ENCODE data around the gene FAM118A.
A peak's percentile ranks its signal among the peaks of the same experiment; 100 is the strongest.

FAM118A gene

DNA sequence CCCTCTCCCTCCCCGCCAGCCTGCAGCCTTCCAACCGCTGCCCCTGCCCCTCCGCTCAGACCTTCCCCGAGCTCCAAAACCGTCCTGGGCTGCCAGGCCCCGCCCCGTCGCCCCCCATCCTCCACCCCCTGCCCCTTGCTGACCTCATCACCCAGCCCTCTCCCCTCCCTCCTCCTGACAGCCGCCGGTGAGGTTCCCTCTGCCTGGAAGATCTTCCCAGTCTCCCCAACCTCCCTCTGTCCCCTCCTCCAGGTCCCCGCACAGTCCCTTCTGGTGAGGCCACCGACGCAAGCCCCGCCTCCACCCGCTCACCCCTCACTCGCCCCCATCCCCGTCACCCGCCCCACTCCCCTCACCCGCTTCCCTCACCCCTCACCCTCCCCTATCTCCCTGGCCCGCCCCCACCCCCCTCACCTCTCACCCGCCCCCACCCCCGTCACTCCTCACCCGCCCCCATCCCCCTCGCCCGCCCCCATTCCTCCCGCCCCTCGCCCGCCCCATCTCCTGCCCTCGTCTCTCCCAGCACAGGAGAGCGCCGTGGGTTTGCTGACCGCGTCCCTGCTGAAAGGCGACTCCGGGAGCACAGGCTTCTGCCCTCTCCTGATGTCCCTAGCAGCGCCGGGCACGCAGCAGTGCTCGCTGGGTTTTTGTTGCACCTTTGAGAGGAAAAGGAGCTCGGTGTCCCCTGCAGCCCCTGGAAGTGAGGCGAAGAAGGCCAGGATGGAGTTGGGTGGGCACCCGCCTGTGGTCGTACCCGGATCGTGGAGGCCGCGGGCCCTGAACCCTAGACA is 41.4 kb upstream of the FAM118A start:
- H3K27ac ChIP-seq = peak overlapping the region; percentile 30; the same call in 1 of the 2 replicates
- TF ChIP-seq, protein P1, sequence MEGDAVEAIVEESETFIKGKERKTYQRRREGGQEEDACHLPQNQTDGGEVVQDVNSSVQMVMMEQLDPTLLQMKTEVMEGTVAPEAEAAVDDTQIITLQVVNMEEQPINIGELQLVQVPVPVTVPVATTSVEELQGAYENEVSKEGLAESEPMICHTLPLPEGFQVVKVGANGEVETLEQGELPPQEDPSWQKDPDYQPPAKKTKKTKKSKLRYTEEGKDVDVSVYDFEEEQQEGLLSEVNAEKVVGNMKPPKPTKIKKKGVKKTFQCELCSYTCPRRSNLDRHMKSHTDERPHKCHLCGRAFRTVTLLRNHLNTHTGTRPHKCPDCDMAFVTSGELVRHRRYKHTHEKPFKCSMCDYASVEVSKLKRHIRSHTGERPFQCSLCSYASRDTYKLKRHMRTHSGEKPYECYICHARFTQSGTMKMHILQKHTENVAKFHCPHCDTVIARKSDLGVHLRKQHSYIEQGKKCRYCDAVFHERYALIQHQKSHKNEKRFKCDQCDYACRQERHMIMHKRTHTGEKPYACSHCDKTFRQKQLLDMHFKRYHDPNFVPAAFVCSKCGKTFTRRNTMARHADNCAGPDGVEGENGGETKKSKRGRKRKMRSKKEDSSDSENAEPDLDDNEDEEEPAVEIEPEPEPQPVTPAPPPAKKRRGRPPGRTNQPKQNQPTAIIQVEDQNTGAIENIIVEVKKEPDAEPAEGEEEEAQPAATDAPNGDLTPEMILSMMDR (IDR thresholded peaks at IDR 0.05) = no peak
- no peak for TF ChIP-seq ZFX (IDR thresholded peaks at IDR 0.05; ENCODE audit: borderline replicate concordance)

DNA sequence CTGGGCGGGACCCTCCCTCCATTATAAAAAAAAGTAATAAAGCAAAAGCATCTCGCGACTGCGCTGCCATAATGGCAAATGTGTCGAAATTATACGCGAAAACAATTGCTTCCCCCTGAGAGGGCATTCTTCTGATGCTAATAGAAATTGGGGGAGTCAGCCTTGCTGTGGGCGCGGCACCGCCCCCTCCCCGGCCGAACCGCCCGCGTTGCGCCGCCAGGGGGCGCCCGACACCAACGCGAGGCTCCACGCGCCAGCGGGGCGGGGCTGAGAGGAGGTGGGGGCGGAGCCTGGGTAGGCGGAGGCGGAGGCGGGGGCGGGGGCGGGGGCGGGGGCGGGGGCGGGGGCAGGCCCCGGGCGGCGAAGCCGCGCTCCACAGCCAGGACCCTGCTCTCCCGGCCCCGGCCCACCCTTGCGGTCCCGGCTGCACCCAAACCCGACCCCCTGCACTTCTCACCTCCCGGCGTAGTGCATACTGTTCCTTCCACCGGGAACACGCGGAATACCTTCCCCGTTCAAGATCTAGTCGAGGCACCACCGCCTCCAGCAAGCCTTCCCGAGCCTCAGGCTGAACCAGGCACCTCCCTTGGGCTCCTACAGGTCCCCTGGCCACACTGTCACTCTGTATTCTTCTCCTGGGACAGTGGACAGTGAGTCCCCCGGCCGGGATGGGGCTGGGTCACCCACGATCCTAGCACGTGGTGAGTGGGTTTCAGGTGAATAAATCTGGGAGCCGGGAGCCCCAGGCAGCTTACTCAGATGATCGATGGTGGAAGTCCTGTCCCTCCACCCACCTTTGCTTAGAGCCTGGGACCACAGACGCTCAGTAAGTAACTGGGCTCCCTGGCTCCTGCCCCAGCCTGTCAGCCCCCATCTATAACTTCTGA is 40.5 kb upstream of the FAM118A start:
- H3K27ac ChIP-seq = peak overlapping the region; percentile 30; the same call in 1 of the 2 replicates
- TF ChIP-seq ZFX (IDR thresholded peaks at IDR 0.05; ENCODE audit: borderline replicate concordance) = no peak
- TF ChIP-seq, protein P1 (IDR thresholded peaks at IDR 0.05) = peak; percentile 92

DNA sequence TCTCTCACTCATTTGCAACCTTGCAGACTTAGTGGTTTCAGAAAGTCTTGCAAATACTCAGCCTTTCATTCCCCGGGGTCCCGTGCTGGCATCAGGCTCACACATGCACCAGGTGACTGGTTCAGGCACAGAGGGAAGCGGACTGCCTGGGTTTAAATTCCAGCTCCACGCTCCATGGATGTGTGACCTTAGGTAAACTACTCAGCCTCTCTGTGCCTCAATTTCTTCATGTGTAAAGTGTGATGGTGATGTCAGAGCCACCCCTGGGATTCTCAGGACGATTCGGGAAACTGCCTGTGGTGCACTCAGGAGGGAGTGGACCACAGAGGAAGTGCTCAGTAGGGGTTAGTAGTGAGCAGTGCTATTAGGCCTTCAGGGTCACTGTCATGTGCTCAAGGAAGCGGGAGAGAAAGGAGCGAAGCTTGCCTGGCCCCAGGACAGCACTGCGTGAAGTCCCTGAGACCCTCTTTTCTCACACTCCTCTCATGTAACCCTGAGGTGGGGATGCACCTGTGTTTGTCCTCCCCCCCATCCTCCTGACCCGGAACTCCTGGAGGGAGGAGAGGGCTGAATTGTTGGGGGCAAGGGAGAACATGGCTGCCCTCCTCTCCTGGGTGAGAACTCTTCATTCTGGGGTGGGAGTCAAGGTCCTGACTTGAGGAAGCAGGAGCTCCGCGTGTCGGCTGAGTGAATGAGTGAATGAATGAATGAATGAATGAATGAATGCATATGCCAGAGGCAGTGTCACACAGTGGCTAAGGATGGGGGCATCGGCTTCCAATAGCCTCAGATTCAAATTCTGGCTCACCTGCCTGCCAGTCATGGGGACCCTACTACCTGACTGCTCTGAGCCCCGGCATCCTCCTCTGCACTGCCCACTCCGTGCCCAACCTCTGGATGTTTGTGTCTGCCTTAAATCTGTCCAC is 39.4 kb upstream of the FAM118A start:
- H3K27ac ChIP-seq = no peak overlapping the region
- TF ChIP-seq, protein P1 (IDR thresholded peaks at IDR 0.05) = no peak
- TF ChIP-seq ZFX (IDR thresholded peaks at IDR 0.05; ENCODE audit: borderline replicate concordance) = no peak

DNA sequence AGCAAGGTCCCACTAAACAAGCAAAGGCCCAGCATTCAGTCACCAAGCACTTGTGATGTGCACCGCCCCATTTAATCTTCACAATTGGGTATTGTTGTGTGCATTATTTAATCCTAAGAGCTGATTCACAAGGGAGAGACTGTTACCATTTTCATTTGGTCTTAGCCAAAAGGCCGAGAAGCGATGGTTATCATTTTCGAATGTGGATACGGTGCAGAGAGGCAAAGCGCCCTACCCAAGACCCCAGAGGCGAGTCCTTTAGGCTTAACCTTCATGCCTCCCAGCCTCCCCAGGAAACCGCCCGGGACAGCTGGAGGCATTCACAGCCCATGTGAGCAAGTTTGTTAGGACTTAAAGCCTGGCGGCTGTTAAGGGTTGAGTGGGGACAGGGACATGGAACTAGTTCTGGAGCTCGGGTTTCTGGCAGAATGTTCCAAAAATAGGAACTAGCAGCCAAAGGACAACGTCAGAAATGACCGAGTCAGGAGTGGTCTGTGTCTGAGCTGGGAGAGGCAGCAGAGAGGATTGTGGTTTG is 38.0 kb upstream of the FAM118A start:
- no peak for TF ChIP-seq ZFX (IDR thresholded peaks at IDR 0.05; ENCODE audit: borderline replicate concordance)
- TF ChIP-seq, protein P1 (IDR thresholded peaks at IDR 0.05) = no peak
- H3K27ac ChIP-seq = no peak overlapping the region

DNA sequence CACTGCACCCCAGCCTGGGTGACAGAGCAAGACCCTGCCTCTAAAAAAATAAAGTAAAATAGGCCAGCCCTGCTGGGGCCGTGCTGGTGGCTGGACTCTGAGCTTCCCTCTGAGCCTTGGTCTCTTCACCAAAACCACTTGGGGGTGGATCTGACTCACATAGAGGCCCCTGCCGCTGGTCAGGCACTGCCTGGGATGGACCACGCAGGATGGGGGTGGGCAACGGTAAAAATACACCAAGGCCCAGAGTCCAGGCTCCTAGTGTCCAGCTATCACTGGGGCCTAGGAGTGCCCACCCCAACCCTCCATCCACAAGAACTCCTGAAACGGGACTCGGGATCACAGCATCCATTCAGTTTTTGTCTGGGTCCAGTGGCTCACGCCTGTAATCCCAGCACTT is 37.2 kb upstream of the FAM118A start:
- no peak for TF ChIP-seq ZFX (IDR thresholded peaks at IDR 0.05; ENCODE audit: borderline replicate concordance)
- TF ChIP-seq, protein P1 (IDR thresholded peaks at IDR 0.05) = no peak
- H3K27ac ChIP-seq = no peak overlapping the region

DNA sequence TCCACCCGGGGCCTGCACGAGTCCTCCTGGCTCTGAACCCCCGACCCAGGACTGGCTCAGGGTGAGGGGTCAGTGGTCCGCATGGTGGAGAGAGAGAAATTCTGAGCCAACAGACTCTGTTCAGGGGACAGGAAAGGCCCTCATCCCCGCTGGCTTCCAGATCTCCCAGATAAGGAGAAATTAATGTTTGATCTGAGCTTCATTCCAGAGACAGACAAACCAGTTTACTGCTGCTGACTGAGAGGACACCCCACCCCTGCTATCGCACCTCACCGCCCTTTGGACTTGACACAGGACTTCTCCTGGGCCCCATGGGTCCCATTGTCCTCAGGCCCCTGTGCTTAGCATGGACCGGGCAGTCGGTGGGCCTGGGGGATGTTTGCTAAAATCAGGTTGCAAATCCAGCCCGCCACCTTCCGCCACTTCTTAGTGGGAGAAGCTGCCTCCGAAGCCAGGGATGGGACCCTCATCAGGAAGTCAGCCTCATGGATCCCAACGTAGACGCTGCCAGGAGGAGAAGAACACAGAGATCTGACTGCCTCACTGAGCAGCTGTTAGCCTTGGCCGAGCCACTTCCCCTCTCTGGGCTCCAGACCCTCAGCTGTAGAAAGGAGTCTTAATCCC is 36.2 kb upstream of the FAM118A start:
- TF ChIP-seq, protein P1 (IDR thresholded peaks at IDR 0.05) = no peak
- TF ChIP-seq ZFX (IDR thresholded peaks at IDR 0.05; ENCODE audit: borderline replicate concordance) = no peak
- no peak overlapping the region for H3K27ac ChIP-seq
